Ovary (tissue), 3 donors: ENCODE data around the gene CHID1.

Experiments used
- POLR2A ChIP-seq: fragments of 450-650 bp; IDR thresholded peaks from one replicate; pipeline ENCODE4 v1.6.1; 2017; ENCODE audit warnings: antibody characterized with exemption, mild to moderate bottlenecking, moderate library complexity
- TF ChIP-seq, protein P1 (sequence below), 3 donors: fragments of 450-650 bp in 2 of 3; fragments of 200-600 bp in 1 of 3; IDR thresholded peaks; one replicate each; pipeline versions ENCODE4 v1.5.1 to v1.8.0; 2016 to 2022; ENCODE audit warnings: antibody characterized with exemption in 3 of 3, mild to moderate bottlenecking in 1 of 3
- donor health status: DM: no; HTN: no; CAD: no.

- TF ChIP-seq, protein P1, sequence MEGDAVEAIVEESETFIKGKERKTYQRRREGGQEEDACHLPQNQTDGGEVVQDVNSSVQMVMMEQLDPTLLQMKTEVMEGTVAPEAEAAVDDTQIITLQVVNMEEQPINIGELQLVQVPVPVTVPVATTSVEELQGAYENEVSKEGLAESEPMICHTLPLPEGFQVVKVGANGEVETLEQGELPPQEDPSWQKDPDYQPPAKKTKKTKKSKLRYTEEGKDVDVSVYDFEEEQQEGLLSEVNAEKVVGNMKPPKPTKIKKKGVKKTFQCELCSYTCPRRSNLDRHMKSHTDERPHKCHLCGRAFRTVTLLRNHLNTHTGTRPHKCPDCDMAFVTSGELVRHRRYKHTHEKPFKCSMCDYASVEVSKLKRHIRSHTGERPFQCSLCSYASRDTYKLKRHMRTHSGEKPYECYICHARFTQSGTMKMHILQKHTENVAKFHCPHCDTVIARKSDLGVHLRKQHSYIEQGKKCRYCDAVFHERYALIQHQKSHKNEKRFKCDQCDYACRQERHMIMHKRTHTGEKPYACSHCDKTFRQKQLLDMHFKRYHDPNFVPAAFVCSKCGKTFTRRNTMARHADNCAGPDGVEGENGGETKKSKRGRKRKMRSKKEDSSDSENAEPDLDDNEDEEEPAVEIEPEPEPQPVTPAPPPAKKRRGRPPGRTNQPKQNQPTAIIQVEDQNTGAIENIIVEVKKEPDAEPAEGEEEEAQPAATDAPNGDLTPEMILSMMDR (IDR thresholded peaks at IDR 0.05) = no peak
- TF ChIP-seq POLR2A = no peak
Measured at GRCh38 chr11:914747-915501, 4.3 kb upstream of the CHID1 start.
